GM18511 (cell line): ENCODE measurements around the gene GREM2.

ENCODE experiments used
- ATAC-seq: cut with Tn5 transposase; IDR thresholded peaks from one replicate; pipeline ENCODE4 v1.9.1; 2021; ENCODE audit warnings: mild to moderate bottlenecking, moderate library complexity; ENCODE audit not compliant: unreplicated experiment

The GREM2 gene

GRCh38 chr1:240462766-240463395, 149.1 kb downstream of the GREM2 start:
- no peak for ATAC-seq

GRCh38 chr1:240462277-240462676, 149.7 kb downstream of the GREM2 start:
- no peak for ATAC-seq

DNA sequence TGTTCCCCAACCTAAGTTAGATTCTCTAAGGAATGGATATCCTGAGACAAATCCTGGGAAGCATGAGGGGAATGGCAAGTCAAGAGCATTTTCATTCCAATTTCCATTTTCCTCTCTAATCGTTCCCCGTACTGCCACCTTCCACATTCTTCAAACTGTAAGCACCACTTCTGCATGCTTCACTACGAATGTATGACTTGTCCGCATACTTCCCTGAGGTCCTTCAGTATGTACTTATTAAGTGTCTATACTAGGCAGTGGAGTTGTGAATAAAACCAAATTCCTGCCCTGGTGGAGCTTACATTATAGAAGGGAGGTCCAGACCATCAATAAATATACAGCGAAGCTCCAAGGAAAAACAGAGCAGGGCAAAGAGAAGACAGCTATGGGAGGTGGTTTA, 154.8 kb downstream of the GREM2 start:
- no peak for ATAC-seq

DNA sequence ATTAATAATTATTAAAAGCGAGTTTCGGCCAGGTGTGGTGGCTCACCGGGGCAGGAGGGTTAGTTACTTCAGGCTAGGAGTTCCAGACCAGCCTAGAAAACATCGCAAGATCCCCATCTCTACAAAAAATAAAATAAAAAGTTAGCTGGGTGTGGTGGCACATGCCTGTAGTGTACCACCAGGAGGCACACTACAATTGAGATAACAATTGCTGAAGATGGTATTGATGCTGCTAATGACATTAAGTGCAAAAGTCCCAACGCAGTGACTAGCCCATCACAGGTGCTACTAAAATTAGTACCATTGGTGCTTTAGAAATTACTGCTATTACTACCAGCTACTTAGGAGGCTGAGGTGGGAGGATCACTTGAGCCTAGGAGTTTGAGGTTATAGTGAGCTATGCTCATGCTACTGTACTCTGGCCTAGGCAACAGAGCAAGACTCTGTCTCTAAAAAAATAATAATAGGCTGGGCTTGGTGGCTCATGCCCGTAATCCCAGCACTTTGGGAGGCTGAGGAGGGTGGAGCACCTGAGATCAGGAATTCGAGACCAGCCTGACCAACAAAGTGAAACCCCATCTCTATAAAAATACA, 156.6 kb downstream of the GREM2 start:
- ATAC-seq, result no peak

- ATAC-seq, result no peak
Observed at GRCh38 chr1:240445369-240445768, 166.6 kb downstream of the GREM2 start.

GRCh38 chr1:240441669-240442068, 170.3 kb downstream of the GREM2 start:
- no peak for ATAC-seq
